Epidermal melanocyte (primary cell): ENCODE results near the gene LAPTM5.

ENCODE experiments used
- DNase-seq: peaks from one replicate; pipeline ENCODE4 v3.0.0; 2011; ENCODE audit warnings: low spot score; ENCODE audit not compliant: insufficient read length

The LAPTM5 gene

GRCh38 chr1:30744060-30744756, 13.4 kb downstream of the LAPTM5 start:
- no peak for DNase-seq

- DNase-seq: no peak
Observed at GRCh38 chr1:30743584-30744059, 14.0 kb downstream of the LAPTM5 start.

- no peak for DNase-seq
Observed at GRCh38 chr1:30742963-30743559, 14.5 kb downstream of the LAPTM5 start.

DNA sequence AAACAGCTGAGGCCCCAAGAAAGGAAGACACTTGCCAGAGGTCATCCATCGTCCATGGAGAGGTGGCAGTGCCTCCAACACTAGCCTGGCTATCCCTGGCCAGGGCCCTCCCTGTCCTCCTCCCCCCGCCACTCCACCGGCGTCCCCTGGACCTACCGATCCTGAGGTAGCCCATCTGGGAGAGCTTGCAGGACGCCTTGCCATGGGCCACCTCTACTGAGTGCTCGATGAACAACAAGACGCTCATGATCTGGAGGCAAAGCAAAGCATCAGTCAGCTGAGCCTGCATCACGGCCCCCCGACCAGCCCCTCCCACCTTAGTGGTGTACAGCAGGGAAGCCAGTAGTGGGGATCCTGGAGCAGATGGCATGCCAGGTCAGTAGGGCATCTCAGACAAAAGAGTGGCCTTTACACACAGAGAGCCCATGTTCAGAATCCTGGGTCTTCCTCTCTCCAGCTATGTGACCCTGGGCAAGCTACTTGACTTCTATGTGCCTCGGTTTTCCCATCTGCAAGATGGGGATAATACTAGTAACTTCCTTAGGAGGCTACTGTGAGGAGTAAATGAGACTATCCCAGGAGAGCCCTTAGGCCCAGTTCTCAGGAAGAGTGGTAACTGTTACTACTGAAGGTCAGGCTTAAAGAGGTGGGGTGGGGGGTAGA, 15.1 kb downstream of the LAPTM5 start:
- no peak for DNase-seq

- no peak for DNase-seq
Observed at GRCh38 chr1:30741239-30741894, 16.2 kb downstream of the LAPTM5 start.

DNA sequence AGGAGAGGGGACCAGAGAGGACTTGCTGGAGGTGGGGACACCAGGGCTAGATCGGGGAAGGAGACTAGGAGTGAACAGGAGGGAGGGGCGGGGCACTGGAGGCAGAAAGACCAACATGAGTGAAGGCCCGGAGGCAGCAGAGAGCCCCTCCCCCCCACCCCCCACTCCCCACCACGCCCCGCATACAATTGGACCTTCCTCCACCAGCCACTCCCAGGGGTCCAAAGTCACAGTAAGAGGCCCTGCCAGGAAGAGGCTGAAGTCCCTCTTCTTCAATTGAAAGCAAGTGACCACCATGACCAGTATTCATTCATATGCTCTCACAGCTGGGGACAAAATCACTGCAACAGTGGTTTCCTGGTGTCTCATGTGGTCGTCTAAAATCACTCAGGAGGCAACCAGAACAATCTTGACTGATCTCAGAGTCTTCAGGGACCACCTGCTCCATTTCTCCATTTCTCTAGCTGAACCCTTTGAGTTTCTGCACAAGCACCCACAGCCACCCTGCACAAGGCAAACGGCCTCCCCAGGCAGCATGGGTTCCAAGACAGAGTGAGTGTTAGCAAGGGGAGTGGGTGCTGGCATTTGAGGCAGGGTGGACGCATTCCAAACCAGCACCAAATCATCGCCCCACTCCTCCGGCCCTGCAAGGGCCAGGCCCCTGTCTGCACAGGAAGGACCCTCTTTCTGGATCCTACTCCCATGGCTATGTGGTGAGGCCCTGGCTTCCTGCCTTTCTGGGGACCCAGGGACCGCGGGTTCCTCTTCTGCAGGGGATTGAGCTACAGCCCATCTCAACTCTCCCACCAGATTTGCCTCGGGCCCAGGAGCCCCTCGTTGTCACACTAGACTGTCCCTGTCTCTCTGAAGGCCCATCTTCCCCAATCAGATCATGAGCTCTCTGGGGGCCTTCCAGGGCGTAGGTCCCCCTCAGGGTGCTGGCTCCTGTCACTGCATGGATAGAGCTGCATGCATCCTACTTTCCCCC, 17.0 kb downstream of the LAPTM5 start:
- DNase-seq: no peak

GRCh38 chr1:30739601-30740000, 18.0 kb downstream of the LAPTM5 start:
- DNase-seq: no peak

- DNase-seq: no peak
Observed at GRCh38 chr1:30738715-30739559, 18.6 kb downstream of the LAPTM5 start.

- no peak for DNase-seq
Observed at GRCh38 chr1:30738040-30738714, 19.4 kb downstream of the LAPTM5 start.

DNA sequence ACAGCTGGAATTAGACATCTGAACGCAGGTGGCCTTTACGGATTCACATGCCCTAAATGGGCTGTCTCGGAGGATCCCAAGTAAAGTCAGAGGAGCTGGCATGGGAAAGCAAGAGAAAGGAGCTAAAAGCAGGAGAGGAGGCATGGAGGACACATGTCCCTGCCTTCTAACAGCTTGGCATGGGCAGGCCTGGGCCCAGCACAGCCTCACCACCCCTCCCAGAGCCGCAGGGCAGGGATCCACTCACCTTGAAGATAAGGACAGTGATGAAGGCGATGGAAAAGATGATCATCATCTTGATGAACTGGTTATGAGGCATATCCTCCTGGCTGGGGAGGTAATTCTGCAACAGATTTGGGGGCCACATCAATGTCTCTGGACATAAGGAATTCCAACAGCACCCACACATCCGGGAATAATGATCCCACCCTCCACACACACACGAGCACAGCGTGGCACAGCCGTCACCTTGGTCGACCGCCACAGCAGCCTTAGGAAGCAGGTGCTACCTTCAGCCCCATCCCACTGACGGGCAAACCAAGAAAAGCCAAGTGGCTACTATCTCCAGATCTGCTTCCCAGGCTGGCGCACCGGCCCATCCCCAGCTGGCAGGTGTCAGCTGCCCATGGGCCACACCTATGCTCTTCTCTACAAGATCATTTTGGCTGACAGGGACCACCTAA, 20.1 kb downstream of the LAPTM5 start:
- no peak for DNase-seq

DNA sequence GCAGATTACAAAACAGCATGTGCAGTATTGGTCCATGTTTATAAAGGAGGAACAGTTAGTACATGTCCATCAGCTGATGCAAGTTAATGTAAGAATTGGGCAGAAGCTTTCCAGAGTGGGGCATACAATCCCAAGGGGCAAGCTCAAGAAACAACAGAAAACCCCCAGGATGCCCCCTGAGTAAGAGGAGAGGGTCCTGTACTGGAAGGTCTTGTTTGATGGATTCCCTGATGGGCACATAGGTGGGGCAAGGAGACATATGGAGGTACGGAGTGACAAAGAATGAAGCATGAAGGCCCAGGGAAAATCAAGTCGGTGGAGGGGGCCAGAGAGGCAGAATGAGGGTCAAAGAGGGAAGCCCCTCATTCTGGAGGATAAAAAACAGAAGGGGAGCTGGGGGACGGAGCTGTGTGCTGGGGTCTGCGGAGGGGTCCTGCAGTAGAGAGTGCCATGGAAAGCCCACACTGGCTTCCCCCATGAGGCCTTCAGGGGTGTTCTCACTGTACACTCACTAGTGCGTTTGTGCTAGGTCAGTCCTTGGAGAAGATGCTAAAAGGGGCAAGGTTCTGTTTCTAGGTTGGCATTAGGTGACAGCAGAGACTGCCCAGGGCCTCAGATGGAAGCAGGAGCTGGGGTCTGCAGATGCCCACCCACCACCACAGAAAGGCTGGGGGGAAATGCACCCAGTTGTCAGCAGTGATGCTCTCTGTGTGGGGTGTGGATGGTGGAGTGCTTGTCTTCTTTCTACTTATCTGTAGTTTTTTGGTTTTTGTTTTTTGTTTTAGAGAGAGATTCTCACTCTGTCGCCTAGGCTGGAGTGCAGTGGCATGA, 21.7 kb downstream of the LAPTM5 start:
- DNase-seq: no peak

DNA sequence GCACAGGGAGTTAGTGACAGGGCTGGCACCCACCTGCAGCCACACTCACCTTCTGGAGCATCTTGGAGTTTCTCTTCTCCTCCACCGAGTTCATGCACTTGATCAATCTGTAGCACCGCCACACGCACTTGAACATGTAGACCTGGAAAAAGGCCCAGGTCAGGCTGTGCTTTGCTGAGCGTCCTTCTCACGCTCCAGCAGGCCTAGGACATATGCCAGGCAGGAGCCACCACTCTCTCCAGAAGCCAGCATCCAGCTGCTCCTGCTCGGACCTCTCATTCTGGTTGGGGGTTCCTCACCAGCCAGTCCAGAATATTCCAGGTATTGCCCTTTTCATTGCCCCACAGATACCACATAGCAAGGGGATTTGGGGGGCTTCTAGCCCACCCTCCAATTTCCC, 22.4 kb downstream of the LAPTM5 start:
- DNase-seq: no peak

GRCh38 chr1:30734580-30734979, 23.0 kb downstream of the LAPTM5 start:
- DNase-seq: no peak

DNA sequence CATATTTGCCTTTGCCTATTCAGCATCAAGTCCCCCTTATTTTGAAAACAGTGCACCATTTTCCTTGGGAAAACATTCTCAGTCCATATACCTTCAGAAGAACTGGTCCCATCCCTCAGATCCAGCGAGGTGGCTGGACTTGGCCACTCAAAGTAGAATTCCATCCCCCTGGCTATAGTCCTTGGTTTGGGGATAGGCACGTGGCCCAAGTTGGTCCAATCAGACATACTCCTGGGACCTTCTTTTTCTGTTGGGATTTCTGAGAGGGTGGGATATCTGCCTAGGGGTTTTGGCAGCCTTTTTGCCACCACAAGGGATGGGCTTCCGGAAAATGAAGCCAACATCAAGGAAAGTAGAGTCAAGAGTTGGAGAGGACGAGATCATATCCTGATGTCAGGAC, 23.5 kb downstream of the LAPTM5 start:
- no peak for DNase-seq

- DNase-seq: no peak
Observed at GRCh38 chr1:30733493-30733892, 24.1 kb downstream of the LAPTM5 start.

DNA sequence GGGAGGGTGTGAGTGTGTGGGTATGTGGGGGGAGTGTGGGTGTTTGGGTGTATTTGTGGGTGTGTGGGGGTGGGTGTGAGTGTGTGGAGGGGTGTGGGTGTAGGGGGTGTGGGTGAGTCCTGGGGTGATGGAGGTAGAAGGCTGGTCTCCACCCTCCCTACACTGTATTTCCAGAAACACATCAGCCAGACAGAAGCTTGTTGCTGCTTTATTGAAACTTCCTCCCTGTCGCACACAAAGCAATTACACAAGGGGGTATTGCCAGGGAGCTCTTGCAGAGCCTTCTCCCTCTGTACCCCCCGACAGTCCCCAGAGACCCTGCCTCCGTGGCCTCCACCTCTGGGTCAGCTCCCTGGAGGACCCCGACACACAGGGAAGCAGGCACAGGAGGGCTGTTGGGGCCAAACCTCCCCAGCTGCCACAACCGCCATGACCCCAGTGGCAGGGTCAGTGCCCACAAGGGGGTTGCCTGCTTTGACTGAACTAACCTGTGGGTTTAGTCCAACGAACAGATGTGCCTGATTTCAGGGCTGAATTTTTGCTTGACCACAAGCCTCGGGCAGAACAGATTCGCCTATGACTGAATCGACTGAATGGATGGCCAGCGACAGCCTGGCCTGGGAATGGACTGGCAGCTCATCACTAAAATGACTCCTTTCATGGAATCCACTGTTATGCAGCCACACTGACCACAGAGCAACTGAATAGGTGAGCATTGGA, 25.1 kb downstream of the LAPTM5 start:
- peak; percentile 66 for DNase-seq

DNA sequence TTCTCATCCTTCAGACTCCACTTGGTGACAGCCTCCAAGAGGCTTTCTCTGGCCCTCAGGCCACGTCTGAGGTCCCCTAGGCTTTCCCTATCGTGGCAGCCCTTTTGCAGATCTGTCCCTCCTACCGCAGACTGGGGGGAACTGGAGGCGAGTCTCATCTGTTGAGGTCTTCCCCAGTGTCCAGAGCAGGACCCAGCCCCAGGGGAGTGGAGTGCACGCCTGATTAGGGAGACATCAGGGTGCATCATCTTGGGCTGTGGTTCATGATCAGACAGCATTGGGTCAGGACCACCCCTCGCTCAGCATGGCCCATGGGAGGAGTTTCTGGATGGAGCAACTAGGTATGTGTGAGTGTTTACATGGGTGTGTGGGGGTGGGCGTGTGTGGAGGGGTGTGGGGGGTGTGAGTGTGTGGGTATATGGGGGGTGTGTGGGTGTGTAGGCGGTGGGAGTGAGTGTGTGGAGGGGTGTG, 25.7 kb downstream of the LAPTM5 start:
- no peak for DNase-seq
